ENCODE measurements around the gene CPVL. TPM values are rescaled to one million over a fixed set of nuclear protein-coding genes. Genes with fewer than 3 reads are reported as not detected.

Gene CPVL
- total RNA-seq, 3 donors from 2014 or later, result 0.45 TPM; not detected in 2

Other genes starting within 250 kb of the CPVL start
- under 1 TPM in 1 of 3 donors, not detected in 2; 0.05 TPM for gene TRIL, start 188.2 kb downstream of the CPVL start, total RNA-seq
- gene CHN2, start 48.2 kb upstream of the CPVL start, total RNA-seq, result 1 to 10 TPM; 1.1 to 1.5 (median 1.4) TPM